Stomach (tissue), 4 donors: Measurements from ENCODE around the gene ADGRG1.

Experiments used
- EP300 ChIP-seq: sonication (generic); formaldehyde crosslinking; IDR thresholded peaks from one replicate; pipeline ENCODE4 v1.6.1; 2017; ENCODE audit warnings: antibody characterized with exemption
- POLR2A ChIP-seq, 4 donors: fragments of 450-650 bp; IDR thresholded peaks; one replicate each; pipeline ENCODE4 v1.6.1; 2016; ENCODE audit warnings: antibody characterized with exemption in 4 of 4, control low read depth in 2 of 4, mild to moderate bottlenecking in 1 of 4, moderate library complexity in 1 of 4
- POLR2AphosphoS5 ChIP-seq, 3 donors: sonication (generic); formaldehyde crosslinking; IDR thresholded peaks; one replicate each; pipeline ENCODE4 v1.6.1; 2016; ENCODE audit warnings: antibody characterized with exemption in 3 of 3
- TF ChIP-seq, protein P1 (sequence below), 7 experiments: fragments of 450-650 bp in 4 of 7; fragments of 200-600 bp in 3 of 7; sonication (generic) in 3 of 7; IDR thresholded peaks; one replicate each; pipeline ENCODE4 v1.5.1; 2016 to 2019; ENCODE audit warnings: antibody characterized with exemption in 7 of 7, control low read depth in 2 of 7, mild to moderate bottlenecking in 1 of 7

DNA sequence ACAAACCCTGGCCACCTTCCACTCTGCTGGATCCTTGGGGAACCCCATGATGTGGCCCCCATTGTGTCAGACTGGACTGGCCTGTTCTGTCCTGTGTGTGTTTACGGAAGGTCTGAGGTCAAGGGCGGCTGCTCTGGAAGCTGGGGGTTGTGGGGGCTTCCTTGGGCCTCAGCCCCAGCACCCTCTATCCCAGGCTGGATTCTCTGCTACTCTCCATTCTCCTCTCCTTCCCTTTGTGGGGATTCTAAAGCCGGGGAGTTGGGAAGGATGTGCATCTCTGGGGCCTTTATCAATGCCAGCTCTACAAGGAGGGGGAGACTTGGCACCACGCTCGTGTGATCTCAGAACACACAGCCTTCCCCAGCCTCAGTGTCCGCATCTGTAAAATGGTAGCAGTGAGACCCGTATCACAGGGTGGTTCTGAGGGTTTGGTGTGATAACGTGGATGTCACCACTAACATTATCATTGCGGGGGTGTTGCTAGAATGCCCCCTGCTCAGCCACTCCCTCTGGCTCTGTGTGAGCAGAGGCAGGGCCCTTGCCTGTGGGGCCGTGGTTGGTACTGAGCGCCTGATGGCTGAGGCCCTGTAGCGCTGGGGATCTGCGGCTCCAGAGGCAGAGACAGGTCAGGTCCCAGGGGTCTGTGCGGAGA, 18.1 kb downstream of the ADGRG1 start:
- TF ChIP-seq, protein P1, sequence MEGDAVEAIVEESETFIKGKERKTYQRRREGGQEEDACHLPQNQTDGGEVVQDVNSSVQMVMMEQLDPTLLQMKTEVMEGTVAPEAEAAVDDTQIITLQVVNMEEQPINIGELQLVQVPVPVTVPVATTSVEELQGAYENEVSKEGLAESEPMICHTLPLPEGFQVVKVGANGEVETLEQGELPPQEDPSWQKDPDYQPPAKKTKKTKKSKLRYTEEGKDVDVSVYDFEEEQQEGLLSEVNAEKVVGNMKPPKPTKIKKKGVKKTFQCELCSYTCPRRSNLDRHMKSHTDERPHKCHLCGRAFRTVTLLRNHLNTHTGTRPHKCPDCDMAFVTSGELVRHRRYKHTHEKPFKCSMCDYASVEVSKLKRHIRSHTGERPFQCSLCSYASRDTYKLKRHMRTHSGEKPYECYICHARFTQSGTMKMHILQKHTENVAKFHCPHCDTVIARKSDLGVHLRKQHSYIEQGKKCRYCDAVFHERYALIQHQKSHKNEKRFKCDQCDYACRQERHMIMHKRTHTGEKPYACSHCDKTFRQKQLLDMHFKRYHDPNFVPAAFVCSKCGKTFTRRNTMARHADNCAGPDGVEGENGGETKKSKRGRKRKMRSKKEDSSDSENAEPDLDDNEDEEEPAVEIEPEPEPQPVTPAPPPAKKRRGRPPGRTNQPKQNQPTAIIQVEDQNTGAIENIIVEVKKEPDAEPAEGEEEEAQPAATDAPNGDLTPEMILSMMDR (IDR thresholded peaks at IDR 0.05), result no peak
- TF ChIP-seq POLR2A (IDR thresholded peaks at IDR 0.05) (no peak), POLR2AphosphoS5 (IDR thresholded peaks at IDR 0.05) (no peak), EP300 (no peak)
